HFFc6 (cell line): ENCODE results near the gene RFTN1. TPM values are rescaled to one million over a fixed set of nuclear protein-coding genes. Genes with fewer than 3 reads are reported as not detected.

Source experiments
- DNase-seq: peaks from one replicate; pipeline ENCODE4 v3.0.0-alpha.2; 2018
- H3K27ac Mint-ChIP-seq: 2 replicates; pipeline ENCODE4 v1.8.0; 2020; ENCODE audit warnings: mild to moderate bottlenecking, mixed read lengths
- H3K27me3 Mint-ChIP-seq: 2 replicates; pipeline ENCODE4 v1.8.0; 2021; ENCODE audit warnings: mild to moderate bottlenecking, moderate library complexity, mixed read lengths; ENCODE audit not compliant: insufficient read depth
- H3K36me3 Mint-ChIP-seq: 2 replicates; pipeline ENCODE4 v1.8.0; 2021; ENCODE audit warnings: low read depth, mixed read lengths
- H3K4me1 Mint-ChIP-seq: 2 replicates; pipeline ENCODE4 v1.8.0; 2020; ENCODE audit warnings: low read depth, mixed read lengths
- H3K4me3 Mint-ChIP-seq: 2 replicates; pipeline ENCODE4 v1.8.0; 2020; ENCODE audit warnings: mild to moderate bottlenecking, moderate library complexity, mixed read lengths
- H3K9me3 Mint-ChIP-seq: 2 replicates; pipeline ENCODE4 v1.8.0; 2020; ENCODE audit warnings: mild to moderate bottlenecking, mixed read lengths
- CTCF ChIP-seq: fragments of 200-600 bp; sonication (generic); IDR thresholded peaks from 2 replicates; pipeline ENCODE4 v1.5.0; 2021; ENCODE audit warnings: antibody characterized with exemption, mild to moderate bottlenecking
- total RNA-seq, 6 experiments: library from RNA; stranded (reverse); fragmentation: NEBNext Ultra II Directional; extraction: Animal tissue kit (Norgen Biotek cat#: 25700); gene quantifications; 2 replicates in 1 of 6; 3 replicates in 5 of 6; pipeline ENCODE4 v1.2.3, GENCODE V29; 2021

RFTN1 gene
- total RNA-seq, 6 experiments from 2014 or later, result 53.4 to 62.4 (median 57.4) TPM

- peaks cover 27% of the 10 kb centered on the region for H3K4me1 Mint-ChIP-seq
- TF ChIP-seq CTCF, result no peak
- H3K4me3 Mint-ChIP-seq, result no peak overlapping the region
- DNase-seq, result no peak
- H3K9me3 Mint-ChIP-seq, result no peaks in the 10 kb centered on the region
- no peaks in the 10 kb centered on the region for H3K27me3 Mint-ChIP-seq
- H3K27ac Mint-ChIP-seq, result no peak overlapping the region
- peaks cover 32% of the 10 kb centered on the region for H3K36me3 Mint-ChIP-seq
Measured at GRCh38 chr3:16343101-16343500, 170.4 kb downstream of the RFTN1 start.

DNA sequence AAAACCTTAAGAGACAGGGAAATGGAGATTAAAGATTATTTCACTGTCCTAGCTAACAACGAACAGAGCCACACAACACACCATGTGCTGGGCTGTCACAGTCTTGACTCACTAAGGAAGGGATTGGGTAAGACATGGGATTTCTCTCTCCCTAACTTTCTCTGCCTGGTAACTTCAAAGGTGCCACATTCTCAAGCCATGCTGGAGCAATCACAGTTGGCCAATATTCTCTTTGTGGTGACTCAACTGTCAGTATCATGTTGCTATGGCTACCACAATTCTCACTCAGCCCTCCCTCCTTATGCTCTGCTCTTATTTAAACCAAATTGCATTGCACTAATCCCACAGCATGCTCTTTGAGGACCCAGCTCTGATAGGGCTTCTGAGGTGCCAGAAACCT lies 174.5 kb downstream of the RFTN1 start:
- H3K27me3 Mint-ChIP-seq, result no peaks in the 10 kb centered on the region
- H3K36me3 Mint-ChIP-seq, result peaks cover 27% of the 10 kb centered on the region
- peak; percentile 98 for DNase-seq

GRCh38 chr3:16337856-16338540 lies 175.5 kb downstream of the RFTN1 start:
- Mint-ChIP-seq H3K4me3 (no peak overlapping the region), H3K27ac (peak overlapping the region; percentile 87), H3K9me3 (peaks cover 14% of the 10 kb centered on the region), H3K36me3 (peaks cover 25% of the 10 kb centered on the region), H3K27me3 (no peaks in the 10 kb centered on the region), H3K4me1 (peaks cover 48% of the 10 kb centered on the region)
- TF ChIP-seq CTCF, result no peak
- DNase-seq, result no peak

More for the DNA sequence above, 174.5 kb downstream of the RFTN1 start:
- H3K4me1 Mint-ChIP-seq, result peaks cover 40% of the 10 kb centered on the region
- H3K27ac Mint-ChIP-seq, result peak overlapping the region; percentile 87
- no peak for TF ChIP-seq CTCF
- H3K4me3 Mint-ChIP-seq, result no peak overlapping the region; the same call in 1 of the 2 replicates
- peaks cover 13% of the 10 kb centered on the region for H3K9me3 Mint-ChIP-seq

DNA sequence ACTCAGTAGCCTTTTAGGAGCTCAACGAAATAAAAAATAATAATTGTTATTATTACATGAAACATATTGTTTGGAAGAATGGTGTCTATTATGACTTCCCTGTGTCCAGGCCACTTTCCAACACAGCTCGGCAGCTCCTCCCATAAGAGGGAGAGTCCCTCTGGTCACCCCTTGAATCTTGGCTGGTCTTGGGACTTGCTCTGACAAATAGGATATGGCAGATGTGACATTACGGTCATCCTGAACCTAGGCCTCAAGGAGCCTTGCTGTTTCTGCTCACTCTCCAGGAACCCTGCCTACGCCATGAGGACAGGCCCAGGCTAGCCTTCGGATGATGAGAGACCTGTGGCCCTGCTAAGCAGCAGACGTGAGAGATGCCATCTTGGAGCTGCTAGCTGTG lies 176.7 kb downstream of the RFTN1 start:
- H3K27ac Mint-ChIP-seq, result no peak overlapping the region
- no peaks in the 10 kb centered on the region for H3K27me3 Mint-ChIP-seq
- peaks cover 24% of the 10 kb centered on the region for H3K9me3 Mint-ChIP-seq
- DNase-seq, result no peak
- no peak overlapping the region for H3K4me3 Mint-ChIP-seq
- H3K4me1 Mint-ChIP-seq, result peaks cover 60% of the 10 kb centered on the region
- no peak for TF ChIP-seq CTCF
- H3K36me3 Mint-ChIP-seq, result peaks cover 36% of the 10 kb centered on the region

- H3K27me3 Mint-ChIP-seq, result no peaks in the 10 kb centered on the region
- no peak overlapping the region for H3K4me3 Mint-ChIP-seq
- H3K4me1 Mint-ChIP-seq, result peaks cover 64% of the 10 kb centered on the region
Measured at GRCh38 chr3:16335772-16336645, 177.5 kb downstream of the RFTN1 start.

More at GRCh38 chr3:16335772-16336645, 177.5 kb downstream of the RFTN1 start:
- no peak for TF ChIP-seq CTCF
- Mint-ChIP-seq H3K36me3 (peaks cover 44% of the 10 kb centered on the region), H3K27ac (no peak overlapping the region), H3K9me3 (peaks cover 30% of the 10 kb centered on the region)
- no peak for DNase-seq
